ENCODE data around the gene PLEKHM3. TPM values are rescaled to one million over a fixed set of nuclear protein-coding genes. Genes with fewer than 3 reads are reported as not detected.

PLEKHM3 gene
- total RNA-seq, 2 donors from 2014 or later, result 14.0 to 15.2 TPM

- no peaks in the 10 kb centered on the region for H3K36me3 ChIP-seq (replicated peaks in 1 of 2; ENCODE audit: insufficient read depth in 1 of 2, low read depth in 2 of 2)
- TF ChIP-seq POLR2A (IDR thresholded peaks at IDR 0.05) (no peak), CTCF (IDR thresholded peaks at IDR 0.05) (no peak)
- 84 to 94% methylated on average over 15 of the region's 15 CpGs for WGBS, 2 donors
- H3K4me1 ChIP-seq, result peaks cover 41% of the 10 kb centered on the region
- H3K4me3 ChIP-seq, result no peak overlapping the region
- intact Hi-C loops (cut with DNase I), result no loop called here
- H3K27me3 ChIP-seq, result no peaks in the 10 kb centered on the region
- no peaks in the 10 kb centered on the region for H3K9me3 ChIP-seq
- H3K27ac ChIP-seq, result no peak overlapping the region
- DNase-seq (no peak), ATAC-seq (no peak)
These were observed 194.4 kb downstream of the PLEKHM3 start for GRCh38 chr2:207830778-207831438.

GRCh38 chr2:207828361-207829057 is 196.8 kb downstream of the PLEKHM3 start:
- ATAC-seq (peak; percentile 86), DNase-seq (peak; percentile 50 to 81 (median 72))
- Histone ChIP-seq H3K4me1 (peaks cover 48% of the 10 kb centered on the region), H3K4me3 (no peak overlapping the region), H3K27me3 (no peaks in the 10 kb centered on the region), H3K36me3 (replicated peaks in 1 of 2; ENCODE audit: insufficient read depth in 1 of 2, low read depth in 2 of 2) (no peaks in the 10 kb centered on the region), H3K9me3 (no peaks in the 10 kb centered on the region), H3K27ac (peak overlapping the region; percentile 77 to 90 (median 87))
- no peak for TF ChIP-seq CTCF (IDR thresholded peaks at IDR 0.05)
- peak in 2 of 3 donors; percentile 8 to 15 for TF ChIP-seq POLR2A (IDR thresholded peaks at IDR 0.05)
- WGBS, 2 donors, result 22 to 31% methylated on average over 12 of the region's 12 CpGs
- intact Hi-C loops (cut with DNase I), result no loop called here

GRCh38 chr2:207825978-207826377 is 199.3 kb downstream of the PLEKHM3 start:
- Histone ChIP-seq H3K27me3 (no peaks in the 10 kb centered on the region), H3K4me3 (no peak overlapping the region), H3K9me3 (no peaks in the 10 kb centered on the region), H3K36me3 (replicated peaks in 1 of 2; ENCODE audit: insufficient read depth in 1 of 2, low read depth in 2 of 2) (no peaks in the 10 kb centered on the region), H3K27ac (peak overlapping the region; percentile 0 to 54 (median 31)), H3K4me1 (peaks cover 43% of the 10 kb centered on the region)
- ATAC-seq, result no peak
- no peak for DNase-seq
- intact Hi-C loops (cut with DNase I), result no loop called here
- 62 to 87% methylated on average over 4 of the region's 4 CpGs for WGBS, 2 donors
- TF ChIP-seq CTCF (IDR thresholded peaks at IDR 0.05), result no peak

GRCh38 chr2:207825045-207825954 is 200.0 kb downstream of the PLEKHM3 start:
- no peak overlapping the region for H3K4me3 ChIP-seq
- ATAC-seq, result no peak
- intact Hi-C loops (cut with DNase I), result no loop called here
- WGBS, 2 donors, result 67 to 71% methylated on average over 16 to 17 of the region's 17 CpGs
- no peak for DNase-seq
- no peaks in the 10 kb centered on the region for H3K27me3 ChIP-seq
- no peaks in the 10 kb centered on the region for H3K9me3 ChIP-seq
- peak overlapping the region in 3 of 4 donors; percentile 22 to 54 (median 40) for H3K27ac ChIP-seq
- no peaks in the 10 kb centered on the region for H3K36me3 ChIP-seq (replicated peaks in 1 of 2; ENCODE audit: insufficient read depth in 1 of 2, low read depth in 2 of 2)
- H3K4me1 ChIP-seq, result peaks cover 50% of the 10 kb centered on the region
- TF ChIP-seq POLR2A (IDR thresholded peaks at IDR 0.05), result no peak

GRCh38 chr2:207823865-207824264 is 201.5 kb downstream of the PLEKHM3 start:
- Histone ChIP-seq H3K9me3 (no peaks in the 10 kb centered on the region), H3K4me3 (no peak overlapping the region), H3K4me1 (peaks cover 50% of the 10 kb centered on the region), H3K27me3 (no peaks in the 10 kb centered on the region), H3K27ac (no peak overlapping the region), H3K36me3 (replicated peaks in 1 of 2; ENCODE audit: insufficient read depth in 1 of 2, low read depth in 2 of 2) (no peaks in the 10 kb centered on the region)
- 83 to 92% methylated on average over 13 of the region's 13 CpGs for WGBS, 2 donors
- ATAC-seq (no peak), DNase-seq (no peak)
- intact Hi-C loops (cut with DNase I), result no loop called here
- TF ChIP-seq CTCF (IDR thresholded peaks at IDR 0.05), result no peak
- no peak for TF ChIP-seq POLR2A (IDR thresholded peaks at IDR 0.05)
